NT2/D1 (cell line): ENCODE measurements around the gene TPX2.

ENCODE experiments used
- YY1 ChIP-seq: IDR thresholded peaks from 2 replicates; pipeline ENCODE4 v1.6.1; 2011; ENCODE audit not compliant: insufficient read length, insufficient read depth
- ZNF274 ChIP-seq: IDR thresholded peaks from 2 replicates; pipeline ENCODE4 v1.6.1; 2011; ENCODE audit warnings: mild to moderate bottlenecking, low read depth, low read length

DNA sequence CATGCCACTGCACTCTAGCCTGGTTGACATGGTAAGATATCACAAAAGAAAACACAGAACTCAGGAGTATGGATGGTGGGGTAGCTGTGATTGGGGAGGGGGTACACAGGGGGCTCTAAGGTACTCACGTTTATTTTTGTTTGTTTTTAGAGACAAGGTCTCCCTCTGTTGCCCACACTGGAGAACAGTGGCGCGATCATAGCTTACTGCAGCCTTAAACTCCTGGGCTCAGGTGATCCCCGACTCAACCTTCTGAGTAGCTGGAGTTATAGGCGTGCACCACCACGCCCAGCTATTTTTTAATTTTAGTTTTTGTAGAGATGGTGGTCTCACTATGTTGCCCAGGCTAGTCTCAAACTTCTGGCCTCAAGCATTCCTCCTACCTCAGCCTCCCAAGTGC lies 45.7 kb upstream of the TPX2 start:
- no peak for TF ChIP-seq YY1
- no peak for TF ChIP-seq ZNF274
